IMR-90 (cell line): ENCODE results near the gene AQP12A. TPM values are rescaled to one million over a fixed set of nuclear protein-coding genes. Genes with fewer than 3 reads are reported as not detected.

Experiments used
- ATAC-seq: fragments of 200-7000 bp; cut with Tn5 transposase; 2 replicates; pipeline ENCODE4 v1.9.1; 2020; ENCODE audit warnings: low read depth, mild to moderate bottlenecking, moderate library complexity
- BruUV-seq: library from RNA; stranded (reverse); fragments of 400-500 nt; replicated peaks from 2 replicates; lab custom pipeline; 2021; lab: Mats Ljungman, UMichigan
- CTCF ChIA-PET: fragments of 300-600 bp; formaldehyde crosslinking; extraction: SDS; loops from one replicate; lab custom pipeline; 2021; ENCODE audit warnings: antibody characterized with exemption; lab: Yijun Ruan, JAX
- POLR2A ChIA-PET: fragments of 300-600 bp; sonication (Branson Sonifier 250); formaldehyde crosslinking; loops from one replicate; lab custom pipeline; 2022; ENCODE audit warnings: antibody characterized with exemption; ENCODE audit not compliant: unreplicated experiment; lab: Charles Lee
- DNase-seq: peaks from one replicate; pipeline ENCODE4 v3.0.0; 2013
- H2AFZ ChIP-seq: replicated peaks from 2 replicates; pipeline ENCODE3; 2013; ENCODE audit warnings: low read length, mild to moderate bottlenecking; ENCODE audit not compliant: poor library complexity
- H2AK5ac ChIP-seq: 2 replicates; pipeline ENCODE4 v1.6.1; 2013; ENCODE audit warnings: low read depth, low read length, inconsistent platforms
- H2AK9ac ChIP-seq: replicated peaks from 2 replicates; pipeline ENCODE3; 2013; ENCODE audit warnings: mild to moderate bottlenecking, low read depth, low read length, moderate library complexity; ENCODE audit not compliant: poor library complexity
- H2BK120ac ChIP-seq: 2 replicates; pipeline ENCODE4 v1.6.1; 2013; ENCODE audit warnings: low read depth, low read length, inconsistent platforms
- H2BK15ac ChIP-seq: 3 replicates; pipeline ENCODE4 v1.6.1; 2013; ENCODE audit warnings: low read depth, low read length, inconsistent platforms
- H2BK20ac ChIP-seq: 2 replicates; pipeline ENCODE4 v1.6.1; 2013; ENCODE audit warnings: low read depth, mild to moderate bottlenecking, inconsistent platforms, low read length, moderate library complexity
- H2BK5ac ChIP-seq: 2 replicates; pipeline ENCODE4 v1.6.1; 2013; ENCODE audit warnings: mild to moderate bottlenecking, low read depth, low read length, inconsistent platforms; ENCODE audit not compliant: poor library complexity, severe bottlenecking
- H3K14ac ChIP-seq: replicated peaks from 2 replicates; pipeline ENCODE4 v1.6.1; 2013; ENCODE audit warnings: low read depth, low read length, inconsistent platforms
- H3K18ac ChIP-seq: 2 replicates; pipeline ENCODE4 v1.6.1; 2013; ENCODE audit warnings: low read depth, low read length, control low read depth
- H3K23ac ChIP-seq: 2 replicates; pipeline ENCODE4 v1.6.1; 2013; ENCODE audit warnings: low read depth, low read length, inconsistent platforms
- H3K27ac ChIP-seq: 2 replicates; pipeline ENCODE4 v1.5.1; 2013; ENCODE audit warnings: mild to moderate bottlenecking, control low read depth, low read length; ENCODE audit not compliant: insufficient read depth
- H3K27me3 ChIP-seq: 2 replicates; pipeline ENCODE4 v1.6.1; 2013; ENCODE audit warnings: low read length; ENCODE audit not compliant: control insufficient read depth, insufficient read depth
- H3K36me3 ChIP-seq: 2 replicates; pipeline ENCODE4 v1.6.1; 2013; ENCODE audit warnings: low read length, mixed read lengths; ENCODE audit not compliant: control insufficient read depth, insufficient read depth
- H3K4ac ChIP-seq: 2 replicates; pipeline ENCODE4 v1.6.1; 2013; ENCODE audit warnings: low read depth, low read length, inconsistent platforms
- H3K4me1 ChIP-seq: 2 replicates; pipeline ENCODE4 v1.6.1; 2013; ENCODE audit warnings: low read length, mixed read lengths; ENCODE audit not compliant: control insufficient read depth, insufficient read depth
- H3K4me2 ChIP-seq: 2 replicates; pipeline ENCODE4 v1.6.1; 2013; ENCODE audit warnings: low read depth, mild to moderate bottlenecking, control low read depth, low read length, moderate library complexity
- H3K4me3 ChIP-seq: 2 replicates; pipeline ENCODE4 v1.5.1; 2013; ENCODE audit warnings: low read depth, mild to moderate bottlenecking, control low read depth, low read length, moderate library complexity; ENCODE audit not compliant: insufficient read depth
- H3K56ac ChIP-seq: 2 replicates; pipeline ENCODE4 v1.6.1; 2013; ENCODE audit warnings: low read length, inconsistent platforms; ENCODE audit not compliant: insufficient read depth; ENCODE audit errors: extremely low read depth
- H3K79me1 ChIP-seq, 2 experiments: 2 replicates each; pipeline ENCODE4 v1.6.1; 2013; ENCODE audit warnings: low read length in 2 of 2, inconsistent platforms in 1 of 2, low read depth in 1 of 2
- H3K9ac ChIP-seq: 2 replicates; pipeline ENCODE4 v1.6.1; 2013; ENCODE audit warnings: low read depth, low read length, control low read depth
- H3K9me1 ChIP-seq: 2 replicates; pipeline ENCODE4 v1.6.1; 2013; ENCODE audit warnings: low read length, inconsistent platforms; ENCODE audit not compliant: insufficient read depth
- H3K9me3 ChIP-seq: 2 replicates; pipeline ENCODE4 v1.6.1; 2013; ENCODE audit warnings: low read length; ENCODE audit not compliant: control insufficient read depth, insufficient read depth
- H4K20me1 ChIP-seq: 2 replicates; pipeline ENCODE4 v1.6.1; 2013; ENCODE audit warnings: low read length, inconsistent platforms; ENCODE audit not compliant: insufficient read depth
- H4K5ac ChIP-seq: 2 replicates; pipeline ENCODE4 v1.6.1; 2013; ENCODE audit warnings: mild to moderate bottlenecking, low read depth, low read length, control low read depth
- H4K8ac ChIP-seq, 2 experiments: 2 replicates each; pipeline ENCODE4 v1.6.1; 2013; ENCODE audit warnings: low read depth in 2 of 2, low read length in 2 of 2, control low read depth in 1 of 2, inconsistent platforms in 1 of 2
- H4K91ac ChIP-seq: 2 replicates; pipeline ENCODE4 v1.6.1; 2013; ENCODE audit warnings: low read depth, low read length, inconsistent platforms; ENCODE audit not compliant: insufficient read depth
- BHLHE40 ChIP-seq: fragments of 150-350 bp; IDR thresholded peaks from 2 replicates; pipeline ENCODE4 v1.6.1; 2016; ENCODE audit warnings: mild to moderate bottlenecking, low read depth, low read length
- CHD1 ChIP-seq: IDR thresholded peaks from 2 replicates; pipeline ENCODE4 v1.6.1; 2012; ENCODE audit warnings: low read depth, low read length, improper control_type of control experiment
- RCOR1 ChIP-seq: IDR thresholded peaks from 2 replicates; pipeline ENCODE4 v1.6.1; 2012; ENCODE audit warnings: mild to moderate bottlenecking, low read length, improper control_type of control experiment; ENCODE audit not compliant: insufficient replicate concordance
- SMC3 ChIP-seq: fragments of 150-350 bp; IDR thresholded peaks from 2 replicates; pipeline ENCODE4 v1.6.1; 2016; ENCODE audit warnings: low read depth, mild to moderate bottlenecking, antibody characterized with exemption, low read length, moderate library complexity
- WGBS, 2 experiments: methylation state at CpG; one replicate each; pipeline versions ENCODE4 v1.1.5 to v1.1.7; 2013; ENCODE audit warnings: missing lambda C conversion rate in 2 of 2; ENCODE audit not compliant: insufficient read length in 1 of 2; ENCODE audit errors: extremely low coverage in 2 of 2; 5-methylcytosine and 5-hydroxymethylcytosine counted together
- dilution Hi-C: fragments of 300-500 bp; cut with HindIII; formaldehyde crosslinking; loops from one replicate; pipeline ENCODE4 v1.14.3; 2018; ENCODE audit warnings: low sequenced_read_pairs; ENCODE audit not compliant: unreplicated experiment
- in situ Hi-C: fragments of 300-500 bp; cut with MboI; formaldehyde crosslinking; loops from 3 replicates; pipeline ENCODE4 v1.14.3; 2019; ENCODE audit warnings: low sequenced_read_pairs, inconsistent platforms, mixed read lengths
- intact Hi-C: fragments of 100-400 bp; cut with micrococcal nuclease; formaldehyde crosslinking; loops from 2 replicates; pipeline ENCODE4 v1.10.0; 2022
- polyA plus RNA-seq, 3 experiments: library from polyadenylated mRNA; depleted of rRNA; stranded (reverse); fragments of >200 nt; gene quantifications; 2 replicates each; pipeline ENCODE4 v1.2.3, GENCODE V29; 2012; ENCODE audit warnings: low replicate concordance in 1 of 3
- total RNA-seq: library from RNA; depleted of rRNA; stranded (reverse); fragments of >200 nt; gene quantifications from 2 replicates; pipeline ENCODE4 v1.2.3, GENCODE V29; 2012

The AQP12A gene
- total and polyA plus RNA-seq, 2 of the 4 experiments (the other 2 are of a cell fraction): not detected

DNA sequence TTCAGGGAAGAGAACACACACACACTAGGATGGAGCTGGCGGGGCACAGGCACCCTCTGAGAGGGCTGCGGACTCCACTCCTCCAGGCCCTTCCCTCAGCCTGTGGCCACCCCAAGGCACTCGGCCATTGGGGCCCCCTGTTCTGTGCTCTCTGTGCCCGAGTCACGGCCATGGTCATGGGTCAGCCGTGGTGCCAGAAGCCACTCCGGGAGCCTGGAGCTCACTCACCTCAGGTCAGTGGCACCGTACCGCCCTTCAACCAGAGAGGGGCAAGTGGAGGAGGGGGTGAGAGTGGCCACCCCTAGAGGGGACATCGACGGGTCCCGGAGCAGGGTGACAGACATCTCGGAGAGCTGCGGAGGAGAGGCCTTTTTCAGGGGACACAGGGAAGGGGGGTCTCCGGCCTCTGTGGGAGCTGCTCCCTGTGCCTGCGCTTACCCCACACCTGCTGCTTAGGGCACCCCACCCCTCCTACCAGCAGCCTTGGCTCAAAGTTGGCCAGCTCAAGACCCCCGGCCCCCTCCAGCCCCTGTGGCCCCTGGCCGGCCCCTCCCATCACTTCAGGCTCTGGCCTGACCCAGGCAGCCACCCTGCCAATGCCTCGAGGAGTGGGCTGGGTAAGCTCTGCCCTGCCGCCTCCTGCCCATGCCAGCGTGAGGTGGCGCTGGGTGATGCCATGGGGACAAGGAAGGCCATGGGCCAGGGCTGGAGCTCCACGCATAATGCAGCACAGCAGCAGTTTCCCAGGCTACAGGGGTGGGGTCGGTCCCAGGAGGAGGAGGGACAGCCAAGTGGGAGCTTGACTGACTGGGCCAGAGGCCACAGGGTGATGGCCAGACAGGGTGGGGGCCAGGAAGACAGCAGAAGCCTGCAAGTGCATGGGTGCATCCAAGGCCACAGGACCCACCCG, 29.3 kb downstream of the AQP12A start (continued):
- no peak for TF ChIP-seq RCOR1

DNA sequence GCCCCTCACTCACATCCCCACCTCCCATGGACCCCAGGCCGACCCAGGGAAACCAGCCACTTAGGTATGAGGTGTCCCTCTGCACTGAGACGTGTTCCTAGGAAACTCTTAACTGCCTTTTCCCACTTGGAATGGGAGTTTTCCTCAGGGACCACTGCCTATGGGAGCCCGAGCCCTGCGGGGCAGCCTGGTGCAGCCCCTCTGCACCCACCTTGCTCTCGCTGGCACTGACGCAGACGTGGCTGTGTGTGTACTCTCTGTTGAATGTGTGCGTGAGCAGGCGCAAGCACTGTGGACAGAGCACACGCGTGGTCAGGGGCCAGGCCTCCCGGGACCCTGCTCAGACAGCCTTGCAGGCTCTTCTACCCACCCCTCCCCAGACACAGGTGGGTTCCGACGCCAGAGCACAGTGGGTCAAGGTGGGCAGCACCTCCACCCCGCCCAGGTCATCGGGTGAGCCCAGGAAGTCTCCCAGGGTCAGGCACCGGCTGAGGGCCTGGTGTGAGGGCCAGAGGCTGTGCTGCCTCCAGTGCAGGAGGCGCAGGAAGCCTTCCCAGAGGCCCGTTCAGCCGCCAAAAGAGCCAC, 30.0 kb downstream of the AQP12A start:
- in situ Hi-C loops (no loop called here), dilution Hi-C loops (no loop called here), intact Hi-C loops (no loop called here)
- Histone ChIP-seq H3K27ac (no peak overlapping the region), H3K14ac (no peak overlapping the region), H3K79me1 (no peaks in the 10 kb centered on the region), H4K5ac (no peak overlapping the region), H3K9ac (no peak overlapping the region), H2BK120ac (no peak overlapping the region), H3K4me1 (no peaks in the 10 kb centered on the region), H3K56ac (no peak overlapping the region), H3K23ac (no peak overlapping the region), H3K27me3 (peaks cover 22% of the 10 kb centered on the region; the same call in 1 of the 2 replicates), H4K91ac (no peak overlapping the region), H4K8ac (no peak overlapping the region), H2BK20ac (no peak overlapping the region), H3K4ac (no peak overlapping the region), H4K20me1 (no peaks in the 10 kb centered on the region), H3K4me3 (no peak overlapping the region), H3K18ac (no peak overlapping the region), H2AK5ac (no peak overlapping the region), H2AFZ (no peak overlapping the region), H2BK15ac (no peak overlapping the region), H3K36me3 (no peaks in the 10 kb centered on the region), H2BK5ac (no peak overlapping the region), H3K9me3 (no peaks in the 10 kb centered on the region), H3K9me1 (no peaks in the 10 kb centered on the region), H2AK9ac (no peak overlapping the region), H3K4me2 (no peak overlapping the region)
- no peak for TF ChIP-seq CHD1
- TF ChIP-seq BHLHE40: no peak
- TF ChIP-seq SMC3: no peak
- POLR2A ChIA-PET: no interaction called here
- CTCF ChIA-PET: no interaction called here
- no TSS peak for BruUV-seq
- DNase-seq (no peak), ATAC-seq (no peak)
- WGBS, 2 experiments: 87% methylated on average over 3 of the region's 20 CpGs; no CpG with 5 or more reads in 1 of the 2 experiments
